Ammon's horn (tissue), 1 donor: ENCODE measurements around the gene MPG.

ENCODE experiments used
- DNase-seq: peaks from one replicate; pipeline ENCODE4 v3.0.0-alpha.2; 2016; ENCODE audit warnings: low spot score

Gene MPG

GRCh38 chr16:66309-67182, 11.5 kb upstream of the MPG start:
- DNase-seq, result no peak

GRCh38 chr16:67183-67791, 10.7 kb upstream of the MPG start:
- no peak for DNase-seq

GRCh38 chr16:67884-68789, 9.9 kb upstream of the MPG start:
- DNase-seq, result no peak

GRCh38 chr16:69181-69580, 8.8 kb upstream of the MPG start:
- DNase-seq, result no peak

GRCh38 chr16:71210-71539, 6.8 kb upstream of the MPG start:
- DNase-seq, result no peak

GRCh38 chr16:71540-72401, 6.3 kb upstream of the MPG start:
- DNase-seq, result no peak

- no peak for DNase-seq
Measured at GRCh38 chr16:72561-73548, 5.2 kb upstream of the MPG start, which contains the start of gene RHBDF1. Gene RHBDF1, minus strand, starts transcription at chr16:72631. Its CDS starts 7,616 bp downstream, at chr16:65015.

GRCh38 chr16:74051-74746, 3.8 kb upstream of the MPG start:
- no peak for DNase-seq

- DNase-seq, result no peak
Measured at GRCh38 chr16:74747-75334, 3.2 kb upstream of the MPG start.

- no peak for DNase-seq
Measured at GRCh38 chr16:75580-76501, 2.2 kb upstream of the MPG start.

GRCh38 chr16:76535-77272, 1.3 kb upstream of the MPG start:
- no peak for DNase-seq

- DNase-seq, result no peak
Measured at GRCh38 chr16:77273-77806, 685 bp upstream of the MPG start.

GRCh38 chr16:78444-79150, 572 bp downstream of the MPG start:
- no peak for DNase-seq

GRCh38 chr16:79151-80054, 1.4 kb downstream of the MPG start:
- DNase-seq, result no peak

GRCh38 chr16:83060-83603, 5.1 kb downstream of the MPG start:
- DNase-seq, result no peak
